SK-N-SH treated with all-trans-retinoic acid at 6 μM for 48 hours (cell line): ENCODE data around the gene RTL1.

Experiments
- PATZ1 ChIP-seq: fragments of 250-450 bp; sonication (Bioruptor Pico); IDR thresholded peaks from 2 replicates; pipeline ENCODE4 v1.8.0; 2020; ENCODE audit warnings: mild to moderate bottlenecking, moderate library complexity, borderline replicate concordance
- POU6F1 ChIP-seq: fragments of 250-450 bp; sonication (Bioruptor Pico); IDR thresholded peaks from 2 replicates; pipeline ENCODE4 v1.8.0; 2021; ENCODE audit warnings: low read depth, mild to moderate bottlenecking, moderate library complexity, borderline replicate concordance
- PPARA ChIP-seq: fragments of 250-450 bp; sonication (Bioruptor Pico); IDR thresholded peaks from 2 replicates; pipeline ENCODE4 v1.5.0; 2020; ENCODE audit warnings: mild to moderate bottlenecking, borderline replicate concordance
- SNAI2 ChIP-seq: fragments of 250-450 bp; sonication (Bioruptor Pico); IDR thresholded peaks from 2 replicates; pipeline ENCODE4 v1.5.0; 2020; ENCODE audit warnings: mild to moderate bottlenecking, moderate library complexity
- ZC3H10 ChIP-seq: fragments of 250-450 bp; sonication (Bioruptor Pico); IDR thresholded peaks from 2 replicates; pipeline ENCODE4 v1.5.1; 2021; ENCODE audit warnings: mild to moderate bottlenecking, moderate library complexity

DNA sequence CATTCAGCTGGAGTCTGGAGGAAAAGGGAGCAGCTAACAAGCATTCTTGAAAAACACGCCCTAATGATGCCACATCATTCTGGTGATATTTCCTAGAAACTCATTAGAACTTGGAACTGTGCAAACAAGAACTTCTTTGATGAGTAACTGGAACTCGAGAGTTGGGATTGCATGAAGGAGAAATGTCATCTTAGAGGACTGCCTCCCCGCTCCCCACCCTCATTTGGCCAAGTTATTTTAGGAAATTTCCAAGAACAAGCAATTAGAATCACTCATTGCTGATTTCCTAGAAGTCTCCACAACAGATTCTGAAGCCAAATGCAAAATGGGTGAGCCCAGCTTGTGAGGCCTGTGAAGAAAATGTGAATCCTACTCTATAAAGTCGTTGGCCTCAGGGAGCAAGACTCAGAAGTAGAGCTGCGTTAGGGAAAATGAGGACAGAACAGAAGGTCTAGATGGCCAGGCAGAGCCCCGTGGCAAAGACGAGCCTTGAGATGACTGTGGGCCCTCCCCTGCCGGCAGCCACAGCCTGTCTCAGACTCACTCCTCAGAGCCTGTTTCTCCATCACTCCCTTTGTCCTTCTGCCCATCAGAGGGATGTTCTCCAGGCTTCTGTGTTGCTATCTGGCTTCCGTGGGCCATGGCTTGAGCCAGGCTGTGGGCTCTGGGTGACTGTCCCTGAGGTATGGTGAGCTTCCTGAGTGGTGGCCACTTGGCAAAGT lies 38.4 kb downstream of the RTL1 start:
- TF ChIP-seq PATZ1 (CRISPR knock-in tag) (no peak), PPARA (no peak), POU6F1 (CRISPR knock-in tag) (no peak), SNAI2 (CRISPR knock-in tag) (no peak), ZC3H10 (CRISPR knock-in tag) (no peak)
